ENCODE results near the gene CIBAR2. TPM values are rescaled to one million over a fixed set of nuclear protein-coding genes. Genes with fewer than 3 reads are reported as not detected.
"Not testable (repeated sequence)": the region's sequence is repeated elsewhere in the genome, so short reads cannot be mapped to it uniquely, and the experiment has no call there.

The CIBAR2 gene
- polyA plus RNA-seq, 3 donors = 0.24 to 0.55 (median 0.37) TPM

GRCh38 chr16:85054321-85054720 lies 58.0 kb downstream of the CIBAR2 start:
- not testable (repeated sequence) for DNase-seq (ENCODE audit: extremely low read depth in 1 of 11, low read depth in 9 of 11, low spot score in 4 of 11)

DNA sequence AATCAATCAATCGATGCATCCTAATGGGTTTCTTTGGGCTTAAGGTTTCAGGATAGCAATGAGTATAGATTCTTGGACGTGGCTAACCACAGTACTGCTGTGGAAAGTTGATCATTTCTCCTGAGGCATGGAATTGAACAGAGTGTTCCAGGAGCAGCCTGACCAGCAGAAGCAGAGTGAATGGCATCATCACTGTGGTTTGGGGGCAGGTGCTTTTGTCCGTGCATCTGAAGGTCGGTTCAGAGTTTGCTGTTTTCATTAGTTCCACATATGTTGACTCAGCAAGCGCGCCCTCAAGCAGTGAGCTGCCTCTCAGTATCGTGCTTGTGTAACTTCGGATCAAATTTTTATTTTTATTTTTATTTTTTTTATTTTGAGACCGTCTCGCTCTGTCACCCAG lies 59.7 kb downstream of the CIBAR2 start:
- DNase-seq (ENCODE audit: extremely low read depth in 1 of 11, low read depth in 9 of 11, low spot score in 4 of 11) = no peak

DNA sequence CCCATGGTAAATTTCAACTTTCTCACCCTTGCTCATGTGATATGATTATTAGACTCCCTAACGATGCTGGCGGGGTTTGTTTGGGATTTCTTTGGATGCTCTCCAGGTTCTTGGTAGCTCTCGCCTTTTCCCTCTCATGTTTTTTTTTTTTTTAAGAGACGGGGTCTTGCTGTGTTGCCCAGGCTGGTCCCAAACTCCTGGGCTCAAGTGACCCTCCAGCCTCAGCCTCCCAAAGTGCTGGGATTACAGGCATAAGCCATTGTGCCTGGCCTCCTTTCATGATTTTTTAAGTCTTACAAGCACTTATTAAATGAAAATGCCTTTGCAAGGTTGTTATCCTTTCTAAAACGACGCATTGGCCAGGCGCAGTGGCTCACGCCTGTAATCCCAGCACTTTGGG lies 60.6 kb downstream of the CIBAR2 start:
- no peak for DNase-seq (ENCODE audit: extremely low read depth in 1 of 11, low read depth in 9 of 11, low spot score in 4 of 11)

GRCh38 chr16:85051067-85051581 lies 61.1 kb downstream of the CIBAR2 start:
- DNase-seq (ENCODE audit: extremely low read depth in 1 of 11, low read depth in 9 of 11, low spot score in 4 of 11) = no peak

DNA sequence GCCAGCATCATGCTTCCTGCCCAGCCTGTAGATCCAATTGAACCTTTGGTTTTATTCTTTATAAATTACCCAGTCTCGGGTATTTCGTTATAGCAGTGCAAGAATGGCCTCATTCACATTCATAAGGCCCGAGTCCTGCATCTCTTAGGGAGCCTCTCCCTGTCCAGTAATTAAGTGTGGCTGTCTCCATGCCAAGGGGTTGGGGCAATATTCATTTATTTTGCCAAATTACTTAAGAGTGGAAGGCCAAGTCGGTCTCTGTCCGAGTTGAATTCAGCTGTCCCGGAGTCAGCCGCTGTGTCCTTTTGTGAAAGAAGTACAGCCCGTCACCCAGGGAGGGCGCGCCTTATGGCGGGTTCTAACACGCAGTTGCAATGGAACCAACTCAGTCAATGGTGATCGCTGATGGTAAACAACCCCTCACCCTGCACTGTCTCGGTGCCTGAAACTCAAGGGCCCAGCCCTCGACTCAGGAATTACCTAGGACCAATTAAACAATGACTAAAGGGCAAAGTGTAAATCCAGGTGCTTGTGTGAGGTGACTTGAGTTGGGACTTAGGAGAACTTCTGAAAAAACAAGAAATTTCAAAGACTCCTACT lies 62.5 kb downstream of the CIBAR2 start:
- no peak for DNase-seq (ENCODE audit: extremely low read depth in 1 of 11, low read depth in 9 of 11, low spot score in 4 of 11)

GRCh38 chr16:85048921-85049562 lies 63.2 kb downstream of the CIBAR2 start:
- DNase-seq (ENCODE audit: extremely low read depth in 1 of 11, low read depth in 9 of 11, low spot score in 4 of 11) = no peak

Other genes starting within 250 kb of the CIBAR2 start
- gene ZDHHC7, start 100.9 kb downstream of the CIBAR2 start, polyA plus RNA-seq (ENCODE audit: insufficient read length in 3 of 3) = 10 to 100 TPM; 50.8 to 62.5 (median 59.0) TPM
- gene KIAA0513, start 84.7 kb downstream of the CIBAR2 start, polyA plus RNA-seq (ENCODE audit: insufficient read length in 3 of 3) = 1 to 10 TPM; 4.0 to 5.6 (median 4.3) TPM